ENCODE results near the gene KLF8. TPM values are rescaled to one million over a fixed set of nuclear protein-coding genes. Genes with fewer than 3 reads are reported as not detected.
A peak's percentile ranks its signal among the peaks of the same experiment; 100 is the strongest.
"Not testable (repeated sequence)": the region's sequence is repeated elsewhere in the genome, so short reads cannot be mapped to it uniquely, and the experiment has no call there.

KLF8 gene
- total RNA-seq = 10 to 100 TPM in 1 of 2 donors, 1 to 10 TPM in 1; 5.6 to 22.8 TPM

GRCh38 chrX:56232221-56233082 is at the start of gene KLF8:
KLF8 (plus strand) TSS chrX:56232356; CDS start chrX:56233335, 979 bp downstream.
- DNase-seq (ENCODE audit: low spot score) = peak; percentile 61
- no peaks in the 10 kb centered on the region for H3K9me3 ChIP-seq
- intact Hi-C loops (cut with DNase I) = loop anchor here (10.0 kb wide), 2 partner anchors 332 to 518 kb away; partner anchors contain the start of genes RRAGB and UBQLN2
- TF ChIP-seq POLR2A (IDR thresholded peaks at IDR 0.05) (peak; percentile 41), CTCF (IDR thresholded peaks at IDR 0.05) (peak in 2 of 4 experiments; percentile 8 to 17), POLR2AphosphoS5 (IDR thresholded peaks at IDR 0.05) (peak; percentile 48)
- WGBS = 3% methylated on average over 34 of the region's 38 CpGs
- no peaks in the 10 kb centered on the region for H3K4me1 ChIP-seq (replicated peaks)
- H3K4me3 ChIP-seq = peak within 1 kb of the TSS; percentile 30 to 33
- no peaks in the 10 kb centered on the region for H3K36me3 ChIP-seq
- H3K27ac ChIP-seq = peak within 1 kb of the TSS; percentile 68 to 72
- no peaks in the 10 kb centered on the region for H3K27me3 ChIP-seq (replicated peaks; ENCODE audit: insufficient read depth)

GRCh38 chrX:56206945-56207344 is 25.2 kb upstream of the KLF8 start:
- H3K27ac ChIP-seq; H3K9me3 ChIP-seq; H3K4me3 ChIP-seq; H3K36me3 ChIP-seq; H3K27me3 ChIP-seq (replicated peaks; ENCODE audit: insufficient read depth); DNase-seq (ENCODE audit: low spot score); H3K4me1 ChIP-seq (replicated peaks); intact Hi-C loops (cut with DNase I): not testable (repeated sequence)
- WGBS = 90% methylated on average over 2 of the region's 2 CpGs

- Histone ChIP-seq H3K27ac (no peak overlapping the region), H3K4me3 (no peak overlapping the region), H3K27me3 (replicated peaks; ENCODE audit: insufficient read depth) (no peaks in the 10 kb centered on the region), H3K36me3 (no peaks in the 10 kb centered on the region), H3K4me1 (replicated peaks) (no peaks in the 10 kb centered on the region), H3K9me3 (no peaks in the 10 kb centered on the region)
- intact Hi-C loops (cut with DNase I) = no loop called here
- DNase-seq (ENCODE audit: low spot score) = no peak
- TF ChIP-seq POLR2AphosphoS5 (IDR thresholded peaks at IDR 0.05) (no peak), POLR2A (IDR thresholded peaks at IDR 0.05) (no peak), CTCF (IDR thresholded peaks at IDR 0.05) (no peak)
- 95% methylated on average over 3 of the region's 3 CpGs for WGBS
Measured at GRCh38 chrX:56211701-56212100, 20.5 kb upstream of the KLF8 start.

- H3K27me3 ChIP-seq (replicated peaks; ENCODE audit: insufficient read depth) = no peaks in the 10 kb centered on the region
- TF ChIP-seq POLR2AphosphoS5 (IDR thresholded peaks at IDR 0.05) (no peak), CTCF (IDR thresholded peaks at IDR 0.05) (no peak), POLR2A (IDR thresholded peaks at IDR 0.05) (no peak)
- H3K4me1 ChIP-seq (replicated peaks) = no peaks in the 10 kb centered on the region
- no peak overlapping the region for H3K4me3 ChIP-seq
- H3K36me3 ChIP-seq = no peaks in the 10 kb centered on the region
- intact Hi-C loops (cut with DNase I) = no loop called here
- WGBS = 93% methylated on average over 1 of the region's 1 CpG
- no peaks in the 10 kb centered on the region for H3K9me3 ChIP-seq
- no peak overlapping the region for H3K27ac ChIP-seq
- DNase-seq (ENCODE audit: low spot score) = no peak
Measured at GRCh38 chrX:56216332-56216731, 15.8 kb upstream of the KLF8 start.

GRCh38 chrX:56219700-56220099 is 12.5 kb upstream of the KLF8 start:
- no peak overlapping the region for H3K4me3 ChIP-seq
- no peak for DNase-seq (ENCODE audit: low spot score)
- WGBS = 47% methylated on average over 4 of the region's 4 CpGs
- H3K27ac ChIP-seq = no peak overlapping the region
- H3K9me3 ChIP-seq = no peaks in the 10 kb centered on the region
- no peaks in the 10 kb centered on the region for H3K4me1 ChIP-seq (replicated peaks)
- intact Hi-C loops (cut with DNase I) = no loop called here
- TF ChIP-seq POLR2AphosphoS5 (IDR thresholded peaks at IDR 0.05) = no peak
- TF ChIP-seq CTCF (IDR thresholded peaks at IDR 0.05) = peak in 2 of 4 experiments; percentile 4 to 8
- TF ChIP-seq POLR2A (IDR thresholded peaks at IDR 0.05) = no peak
- no peaks in the 10 kb centered on the region for H3K36me3 ChIP-seq
- H3K27me3 ChIP-seq (replicated peaks; ENCODE audit: insufficient read depth) = no peaks in the 10 kb centered on the region

All from prostate gland (tissue), 2 donors.